Upper lobe of left lung (tissue), 6 donors: ENCODE data around the gene SIK3. TPM values are rescaled to one million over a fixed set of nuclear protein-coding genes. Genes with fewer than 3 reads are reported as not detected.

ENCODE experiments used
- ATAC-seq, 2 donors: fragments of 200-7000 bp; cut with Tn5 transposase; one replicate each; pipeline ENCODE4 v1.9.1; 2022; ENCODE audit warnings: mild to moderate bottlenecking in 2 of 2, moderate library complexity in 2 of 2; ENCODE audit not compliant: low FRiP score in 2 of 2
- DNase-seq, 2 donors: peaks; one replicate each; pipeline ENCODE4 v3.0.0-alpha.2; 2019 to 2020
- H3K27ac ChIP-seq, 4 donors: fragments of 200-600 bp; sonication (generic); one replicate each; pipeline ENCODE4 v1.5.1; 2016 to 2019
- H3K27me3 ChIP-seq, 4 donors: fragments of 200-600 bp; sonication (generic); one replicate each; pipeline ENCODE4 v1.5.1; 2017 to 2019
- H3K36me3 ChIP-seq, 4 donors: fragments of 200-600 bp; sonication (generic); one replicate each; pipeline ENCODE4 v1.5.1; 2016 to 2019
- H3K4me1 ChIP-seq, 4 donors: fragments of 200-600 bp; sonication (generic); one replicate each; pipeline ENCODE4 v1.5.1; 2018 to 2019
- H3K4me3 ChIP-seq, 4 donors: fragments of 200-600 bp; sonication (generic); one replicate each; pipeline ENCODE4 v1.5.1; 2017 to 2019; ENCODE audit warnings: mild to moderate bottlenecking in 2 of 4, moderate library complexity in 1 of 4
- H3K9me3 ChIP-seq, 4 donors: fragments of 200-600 bp; sonication (generic); one replicate each; pipeline ENCODE4 v1.5.1; 2018 to 2019
- CTCF ChIP-seq, 6 experiments: fragments of 450-650 bp in 4 of 6; fragments of 200-600 bp in 2 of 6; sonication (generic) in 2 of 6; IDR thresholded peaks; one replicate each; pipeline ENCODE4 v1.5.1; 2016 to 2019; ENCODE audit warnings: antibody characterized with exemption in 6 of 6
- EP300 ChIP-seq, 4 donors: sonication (generic); formaldehyde crosslinking; IDR thresholded peaks; one replicate each; pipeline ENCODE4 v1.5.1; 2017; ENCODE audit warnings: antibody characterized with exemption in 4 of 4, control low read depth in 2 of 4
- POLR2A ChIP-seq, 4 donors: fragments of 450-650 bp; IDR thresholded peaks; one replicate each; pipeline ENCODE4 v1.5.1; 2016 to 2017; ENCODE audit warnings: antibody characterized with exemption in 4 of 4, mild to moderate bottlenecking in 2 of 4
- POLR2AphosphoS5 ChIP-seq, 2 donors: sonication (generic); formaldehyde crosslinking; IDR thresholded peaks; one replicate each; pipeline ENCODE4 v1.5.1; 2017; ENCODE audit warnings: antibody characterized with exemption in 2 of 2
- WGBS, 2 donors: methylation state at CpG; one replicate each; pipeline ENCODE4 v1.1.5; 2017 to 2018; 5-methylcytosine and 5-hydroxymethylcytosine counted together
- total RNA-seq, 6 donors: library from RNA; depleted of rRNA in 4 of 6; stranded (reverse); fragments of >200 nt in 4 of 6; gene quantifications; one replicate each; pipeline versions ENCODE4 v1.1.0 to v1.2.1, GENCODE V29; 2016 to 2021
- donor health status: DM: no; HTN: no; CAD: no; lungs with moderate emphysema.
- donor health status: DM: no; HTN: yes; CAD: no; lungs with severe emphysema.

SIK3 gene
- total RNA-seq, 6 donors from 2014 or later = 26.9 to 115 (median 43.7) TPM

DNA sequence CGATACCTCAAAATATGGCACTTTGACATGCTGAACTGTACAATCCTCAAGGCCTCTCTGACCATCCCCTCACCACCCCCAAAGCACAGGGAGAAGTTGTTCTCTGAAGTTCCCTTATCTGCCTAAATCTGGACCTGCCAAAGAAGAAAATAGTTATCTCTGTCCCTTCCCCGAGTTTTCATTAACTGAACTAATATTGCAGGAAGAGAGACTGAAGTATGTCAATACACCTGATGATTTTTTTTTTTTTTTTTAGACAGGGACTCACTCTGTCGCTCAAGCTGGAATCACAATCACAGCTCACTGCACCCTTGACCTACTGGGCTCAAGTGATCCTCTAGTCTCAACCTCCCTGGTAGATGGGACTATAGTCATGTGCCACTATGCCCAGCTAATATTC, 75.0 kb downstream of the SIK3 start:
- Histone ChIP-seq H3K4me1 (peaks cover 4 to 29% (median 25%) of the 10 kb centered on the region in 4 donors), H3K36me3 (no peaks in the 10 kb centered on the region), H3K4me3 (no peak overlapping the region), H3K27ac (no peak overlapping the region), H3K27me3 (no peaks in the 10 kb centered on the region), H3K9me3 (no peaks in the 10 kb centered on the region)
- 71 to 74% methylated on average over 3 of the region's 3 CpGs for WGBS, 2 donors
- ATAC-seq (no peak), DNase-seq (no peak)
- TF ChIP-seq CTCF (IDR thresholded peaks at IDR 0.05) (no peak), POLR2AphosphoS5 (IDR thresholded peaks at IDR 0.05) (no peak), EP300 (IDR thresholded peaks at IDR 0.05) (no peak), POLR2A (IDR thresholded peaks at IDR 0.05) (no peak)

- no peaks in the 10 kb centered on the region for H3K36me3 ChIP-seq
- H3K27ac ChIP-seq = no peak overlapping the region
- WGBS, 2 donors = 50 to 58% methylated on average over 3 of the region's 3 CpGs
- TF ChIP-seq POLR2AphosphoS5 (IDR thresholded peaks at IDR 0.05) (no peak), CTCF (IDR thresholded peaks at IDR 0.05) (no peak), POLR2A (IDR thresholded peaks at IDR 0.05) (no peak), EP300 (IDR thresholded peaks at IDR 0.05) (no peak)
- no peaks in the 10 kb centered on the region for H3K27me3 ChIP-seq
- H3K9me3 ChIP-seq = no peaks in the 10 kb centered on the region
- ATAC-seq (no peak), DNase-seq (no peak)
- H3K4me1 ChIP-seq = peaks cover 4 to 29% (median 25%) of the 10 kb centered on the region in 4 donors
- no peak overlapping the region for H3K4me3 ChIP-seq
These were observed 75.7 kb downstream of the SIK3 start for GRCh38 chr11:117022526-117022925.

GRCh38 chr11:117020869-117021564, 77.2 kb downstream of the SIK3 start:
- ATAC-seq = no peak

GRCh38 chr11:117020287-117020686, 77.9 kb downstream of the SIK3 start:
- TF ChIP-seq EP300 (IDR thresholded peaks at IDR 0.05) (no peak), POLR2A (IDR thresholded peaks at IDR 0.05) (no peak), CTCF (IDR thresholded peaks at IDR 0.05) (no peak), POLR2AphosphoS5 (IDR thresholded peaks at IDR 0.05) (no peak)
- Histone ChIP-seq H3K9me3 (no peaks in the 10 kb centered on the region), H3K27me3 (no peaks in the 10 kb centered on the region), H3K4me1 (peaks cover 4 to 22% (median 15%) of the 10 kb centered on the region in 4 donors), H3K27ac (no peak overlapping the region), H3K4me3 (no peak overlapping the region), H3K36me3 (no peaks in the 10 kb centered on the region)
- 97 to 100% methylated on average over 1 of the region's 1 CpG for WGBS, 2 donors
- ATAC-seq (no peak), DNase-seq (no peak)

More at GRCh38 chr11:117020869-117021564, 77.2 kb downstream of the SIK3 start:
- DNase-seq = no peak
- Histone ChIP-seq H3K27me3 (no peaks in the 10 kb centered on the region), H3K4me3 (no peak overlapping the region), H3K9me3 (no peaks in the 10 kb centered on the region), H3K27ac (no peak overlapping the region), H3K4me1 (peaks cover 4 to 27% (median 20%) of the 10 kb centered on the region in 4 donors), H3K36me3 (no peaks in the 10 kb centered on the region)
- TF ChIP-seq EP300 (IDR thresholded peaks at IDR 0.05) (no peak), POLR2AphosphoS5 (IDR thresholded peaks at IDR 0.05) (no peak), POLR2A (IDR thresholded peaks at IDR 0.05) (no peak), CTCF (IDR thresholded peaks at IDR 0.05) (no peak)
- WGBS, 2 donors = 71 to 81% methylated on average over 6 of the region's 6 CpGs

- DNase-seq (no peak), ATAC-seq (no peak)
- H3K9me3 ChIP-seq = no peaks in the 10 kb centered on the region
- no peaks in the 10 kb centered on the region for H3K27me3 ChIP-seq
- H3K4me1 ChIP-seq = peaks cover 0 to 18% (median 15%) of the 10 kb centered on the region in 4 donors
- no peak overlapping the region for H3K4me3 ChIP-seq
- 78 to 79% methylated on average over 7 of the region's 7 CpGs for WGBS, 2 donors
- TF ChIP-seq EP300 (IDR thresholded peaks at IDR 0.05) (no peak), POLR2AphosphoS5 (IDR thresholded peaks at IDR 0.05) (no peak), CTCF (IDR thresholded peaks at IDR 0.05) (no peak), POLR2A (IDR thresholded peaks at IDR 0.05) (no peak)
- H3K36me3 ChIP-seq = no peaks in the 10 kb centered on the region
- H3K27ac ChIP-seq = no peak overlapping the region
These were observed 78.4 kb downstream of the SIK3 start for GRCh38 chr11:117019871-117020270.
